ENCODE data around the gene PPP4R3A.

Gene PPP4R3A

GRCh38 chr14:91417983-91418386, 92.1 kb downstream of the PPP4R3A start:
- TF ChIP-seq MYC (IDR thresholded peaks at IDR 0.05; ENCODE audit: low read depth, low read length) (peak; percentile 98), CTCF (IDR thresholded peaks at IDR 0.05; ENCODE audit: low read depth, low read length) (no peak), MAX (IDR thresholded peaks at IDR 0.05; ENCODE audit: low read depth, low read length) (peak; percentile 98), POLR2A (IDR thresholded peaks at IDR 0.05; ENCODE audit: extremely low read depth, insufficient read length) (peak; percentile 29)
- DNase-seq (ENCODE audit: low read depth), result peak; percentile 82
- H3K4me3 ChIP-seq (ENCODE audit: low read depth, low read length), result peak overlapping the region; percentile 55

- peak within 1 kb of the TSS; percentile 76 for H3K4me3 ChIP-seq (ENCODE audit: low read depth, low read length)
- TF ChIP-seq MYC (IDR thresholded peaks at IDR 0.05; ENCODE audit: low read depth, low read length) (no peak), CTCF (IDR thresholded peaks at IDR 0.05; ENCODE audit: low read depth, low read length) (no peak), MAX (IDR thresholded peaks at IDR 0.05; ENCODE audit: low read depth, low read length) (no peak), POLR2A (IDR thresholded peaks at IDR 0.05; ENCODE audit: extremely low read depth, insufficient read length) (no peak)
- peak; percentile 84 for DNase-seq (ENCODE audit: low read depth)
Observed at GRCh38 chr14:91417120-91417982, 92.8 kb downstream of the PPP4R3A start, which contains the start of gene CCDC88C. Gene CCDC88C, minus strand, starts transcription at chr14:91417820. Its CDS starts 130 bp downstream, at chr14:91417690.

GRCh38 chr14:91416744-91417119, 93.4 kb downstream of the PPP4R3A start:
- peak overlapping the region; percentile 76 for H3K4me3 ChIP-seq (ENCODE audit: low read depth, low read length)
- DNase-seq (ENCODE audit: low read depth), result peak; percentile 49
- TF ChIP-seq MYC (IDR thresholded peaks at IDR 0.05; ENCODE audit: low read depth, low read length), result no peak
- no peak for TF ChIP-seq POLR2A (IDR thresholded peaks at IDR 0.05; ENCODE audit: extremely low read depth, insufficient read length)
- TF ChIP-seq CTCF (IDR thresholded peaks at IDR 0.05; ENCODE audit: low read depth, low read length), result no peak
- TF ChIP-seq MAX (IDR thresholded peaks at IDR 0.05; ENCODE audit: low read depth, low read length), result no peak

- peak overlapping the region; percentile 76 for H3K4me3 ChIP-seq (ENCODE audit: low read depth, low read length)
- DNase-seq (ENCODE audit: low read depth), result peak; percentile 79
- 0 out of 2 replicates have a peak, but pooled peaks have one; percentile 13 for TF ChIP-seq MAX (IDR thresholded peaks at IDR 0.05; ENCODE audit: low read depth, low read length)
- TF ChIP-seq CTCF (IDR thresholded peaks at IDR 0.05; ENCODE audit: low read depth, low read length), result no peak
- peak; percentile 53; the same call in 1 of the 2 replicates for TF ChIP-seq MYC (IDR thresholded peaks at IDR 0.05; ENCODE audit: low read depth, low read length)
- no peak for TF ChIP-seq POLR2A (IDR thresholded peaks at IDR 0.05; ENCODE audit: extremely low read depth, insufficient read length)
Observed at GRCh38 chr14:91415794-91416743, 94.0 kb downstream of the PPP4R3A start.

- no peak for TF ChIP-seq MYC (IDR thresholded peaks at IDR 0.05; ENCODE audit: low read depth, low read length)
- no peak for TF ChIP-seq POLR2A (IDR thresholded peaks at IDR 0.05; ENCODE audit: extremely low read depth, insufficient read length)
- no peak for TF ChIP-seq CTCF (IDR thresholded peaks at IDR 0.05; ENCODE audit: low read depth, low read length)
- TF ChIP-seq MAX (IDR thresholded peaks at IDR 0.05; ENCODE audit: low read depth, low read length), result no peak
- H3K4me3 ChIP-seq (ENCODE audit: low read depth, low read length), result peak overlapping the region; percentile 10
- no peak for DNase-seq (ENCODE audit: low read depth)
Observed at GRCh38 chr14:91414475-91414833, 95.7 kb downstream of the PPP4R3A start.

Measured in NB4 (cell line).